Upper lobe of left lung (tissue), 6 donors: ENCODE results near the gene SMARCD3. TPM values are rescaled to one million over a fixed set of nuclear protein-coding genes. Genes with fewer than 3 reads are reported as not detected.
A peak's percentile ranks its signal among the peaks of the same experiment; 100 is the strongest.

Experiments used
- ATAC-seq, 2 donors: fragments of 200-7000 bp; cut with Tn5 transposase; one replicate each; pipeline ENCODE4 v1.9.1; 2022; ENCODE audit warnings: mild to moderate bottlenecking in 2 of 2, moderate library complexity in 2 of 2; ENCODE audit not compliant: low FRiP score in 2 of 2
- DNase-seq, 2 donors: peaks; one replicate each; pipeline ENCODE4 v3.0.0-alpha.2; 2019 to 2020
- H3K27ac ChIP-seq, 4 donors: fragments of 200-600 bp; sonication (generic); one replicate each; pipeline ENCODE4 v1.5.1; 2016 to 2019
- H3K27me3 ChIP-seq, 4 donors: fragments of 200-600 bp; sonication (generic); one replicate each; pipeline ENCODE4 v1.5.1; 2017 to 2019
- H3K36me3 ChIP-seq, 4 donors: fragments of 200-600 bp; sonication (generic); one replicate each; pipeline ENCODE4 v1.5.1; 2016 to 2019
- H3K4me1 ChIP-seq, 4 donors: fragments of 200-600 bp; sonication (generic); one replicate each; pipeline ENCODE4 v1.5.1; 2018 to 2019
- H3K4me3 ChIP-seq, 4 donors: fragments of 200-600 bp; sonication (generic); one replicate each; pipeline ENCODE4 v1.5.1; 2017 to 2019; ENCODE audit warnings: mild to moderate bottlenecking in 2 of 4, moderate library complexity in 1 of 4
- H3K9me3 ChIP-seq, 4 donors: fragments of 200-600 bp; sonication (generic); one replicate each; pipeline ENCODE4 v1.5.1; 2018 to 2019
- CTCF ChIP-seq, 6 experiments: fragments of 450-650 bp in 4 of 6; fragments of 200-600 bp in 2 of 6; sonication (generic) in 2 of 6; IDR thresholded peaks; one replicate each; pipeline ENCODE4 v1.5.1; 2016 to 2019; ENCODE audit warnings: antibody characterized with exemption in 6 of 6
- EP300 ChIP-seq, 4 donors: sonication (generic); formaldehyde crosslinking; IDR thresholded peaks; one replicate each; pipeline ENCODE4 v1.5.1; 2017; ENCODE audit warnings: antibody characterized with exemption in 4 of 4, control low read depth in 2 of 4
- POLR2A ChIP-seq, 4 donors: fragments of 450-650 bp; IDR thresholded peaks; one replicate each; pipeline ENCODE4 v1.5.1; 2016 to 2017; ENCODE audit warnings: antibody characterized with exemption in 4 of 4, mild to moderate bottlenecking in 2 of 4
- POLR2AphosphoS5 ChIP-seq, 2 donors: sonication (generic); formaldehyde crosslinking; IDR thresholded peaks; one replicate each; pipeline ENCODE4 v1.5.1; 2017; ENCODE audit warnings: antibody characterized with exemption in 2 of 2
- WGBS, 2 donors: methylation state at CpG; one replicate each; pipeline ENCODE4 v1.1.5; 2017 to 2018; 5-methylcytosine and 5-hydroxymethylcytosine counted together
- total RNA-seq, 6 donors: library from RNA; depleted of rRNA in 4 of 6; stranded (reverse); fragments of >200 nt in 4 of 6; gene quantifications; one replicate each; pipeline versions ENCODE4 v1.1.0 to v1.2.1, GENCODE V29; 2016 to 2021
- donor health status: DM: no; HTN: no; CAD: no; lungs with moderate emphysema.
- donor health status: DM: no; HTN: yes; CAD: no; lungs with severe emphysema.

The SMARCD3 gene
- total RNA-seq, 6 donors from 2014 or later, result 32.8 to 63.9 (median 40.8) TPM

DNA sequence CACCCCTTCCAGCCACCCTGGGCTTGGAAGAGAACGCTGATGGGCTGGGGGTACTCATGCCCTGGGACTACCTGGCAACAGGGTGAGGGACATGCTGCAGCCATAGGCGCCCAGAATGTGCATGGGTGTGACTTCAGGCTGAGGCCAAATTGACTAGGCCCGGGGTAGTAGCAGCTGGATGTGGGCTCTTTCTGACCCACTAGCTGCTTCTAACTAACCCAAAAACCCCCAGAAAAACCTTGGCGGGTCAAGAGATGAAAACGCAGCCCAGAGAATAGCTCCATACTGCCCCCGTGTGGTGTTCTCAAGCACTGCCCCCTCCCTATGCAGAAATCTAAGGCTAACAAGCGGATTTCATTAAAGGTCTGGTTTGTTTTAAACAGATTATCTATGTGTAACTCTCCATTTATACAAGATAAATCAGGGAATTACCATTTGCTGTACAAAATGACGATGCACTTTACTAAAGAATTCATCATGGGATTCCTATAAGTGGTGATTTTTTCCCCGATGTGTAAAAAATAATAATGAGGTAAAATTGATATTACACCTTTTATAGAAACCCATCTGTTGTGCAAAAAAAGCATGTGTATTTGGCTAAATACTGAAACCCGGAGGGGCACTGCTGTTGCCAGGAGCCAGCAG is 4.2 kb downstream of the SMARCD3 start:
- peaks cover 0 to 13% (median 6%) of the 10 kb centered on the region in 4 donors for H3K27me3 ChIP-seq
- peaks cover 42 to 65% (median 52%) of the 10 kb centered on the region in 4 donors for H3K4me1 ChIP-seq
- no peak overlapping the region for H3K27ac ChIP-seq
- WGBS, 2 donors, result 22 to 30% methylated on average over 7 to 10 of the region's 10 CpGs
- peaks cover 6 to 28% (median 11%) of the 10 kb centered on the region in 4 donors for H3K36me3 ChIP-seq
- DNase-seq (peak in 1 of 2 donors; percentile 48), ATAC-seq (peak in 1 of 2 donors; percentile 42)
- H3K4me3 ChIP-seq, result no peak overlapping the region
- no peak for TF ChIP-seq POLR2AphosphoS5 (IDR thresholded peaks at IDR 0.05)
- peak; percentile 53 to 90 (median 68) for TF ChIP-seq CTCF (IDR thresholded peaks at IDR 0.05)
- no peaks in the 10 kb centered on the region for H3K9me3 ChIP-seq

- H3K27ac ChIP-seq, result no peak overlapping the region
- WGBS, 2 donors, result 41 to 53% methylated on average over 13 to 17 of the region's 17 CpGs
- H3K4me3 ChIP-seq, result peak overlapping the region in 3 of 4 donors; percentile 14 to 28 (median 25)
Measured at GRCh38 chr7:151243408-151244195, 4.9 kb downstream of the SMARCD3 start.

GRCh38 chr7:151243045-151243349 is 5.5 kb downstream of the SMARCD3 start:
- no peak for DNase-seq
- Histone ChIP-seq H3K27ac (no peak overlapping the region), H3K4me1 (peaks cover 40 to 52% (median 45%) of the 10 kb centered on the region in 4 donors), H3K9me3 (no peaks in the 10 kb centered on the region), H3K27me3 (peaks cover 0 to 13% (median 6%) of the 10 kb centered on the region in 4 donors), H3K36me3 (peaks cover 15 to 41% (median 24%) of the 10 kb centered on the region in 4 donors), H3K4me3 (no peak overlapping the region)
- WGBS, 2 donors, result 43% methylated on average over 2 of the region's 2 CpGs
- TF ChIP-seq CTCF (IDR thresholded peaks at IDR 0.05) (no peak), POLR2AphosphoS5 (IDR thresholded peaks at IDR 0.05) (no peak), EP300 (IDR thresholded peaks at IDR 0.05) (no peak), POLR2A (IDR thresholded peaks at IDR 0.05) (no peak)
- ATAC-seq, result no peak

More at GRCh38 chr7:151243408-151244195, 4.9 kb downstream of the SMARCD3 start:
- Histone ChIP-seq H3K4me1 (peaks cover 40 to 58% (median 49%) of the 10 kb centered on the region in 4 donors), H3K27me3 (peaks cover 0 to 13% (median 6%) of the 10 kb centered on the region in 4 donors), H3K36me3 (peaks cover 13 to 35% (median 19%) of the 10 kb centered on the region in 4 donors), H3K9me3 (no peaks in the 10 kb centered on the region)
- DNase-seq (no peak), ATAC-seq (no peak)
- no peak for TF ChIP-seq EP300 (IDR thresholded peaks at IDR 0.05)
- TF ChIP-seq POLR2A (IDR thresholded peaks at IDR 0.05), result no peak
- no peak for TF ChIP-seq POLR2AphosphoS5 (IDR thresholded peaks at IDR 0.05)
- no peak for TF ChIP-seq CTCF (IDR thresholded peaks at IDR 0.05)

- TF ChIP-seq CTCF (IDR thresholded peaks at IDR 0.05), result no peak
- no peak for DNase-seq
- 64 to 69% methylated on average over 14 to 19 of the region's 20 CpGs for WGBS, 2 donors
Measured at GRCh38 chr7:151242159-151243044, 6.1 kb downstream of the SMARCD3 start.

More at GRCh38 chr7:151242159-151243044, 6.1 kb downstream of the SMARCD3 start:
- H3K27me3 ChIP-seq, result peaks cover 0 to 13% (median 6%) of the 10 kb centered on the region in 4 donors
- no peaks in the 10 kb centered on the region for H3K9me3 ChIP-seq
- no peak for ATAC-seq
- no peak overlapping the region for H3K4me3 ChIP-seq
- no peak overlapping the region for H3K27ac ChIP-seq
- peaks cover 34 to 46% (median 39%) of the 10 kb centered on the region in 4 donors for H3K4me1 ChIP-seq
- peaks cover 17 to 47% (median 30%) of the 10 kb centered on the region in 4 donors for H3K36me3 ChIP-seq
